Superior temporal gyrus (tissue), 1 donor: ENCODE results near the gene GOLGA6L7.
"Not testable (repeated sequence)": the region's sequence is repeated elsewhere in the genome, so short reads cannot be mapped to it uniquely, and the experiment has no call there.

Source experiments
- DNase-seq: peaks from one replicate; pipeline ENCODE4 v3.0.0-alpha.2; 2016; ENCODE audit errors: extremely low spot score

The GOLGA6L7 gene

GRCh38 chr15:28847247-28847646 lies 1.2 kb downstream of the GOLGA6L7 start:
- not testable (repeated sequence) for DNase-seq

GRCh38 chr15:28844147-28844546 lies 4.3 kb downstream of the GOLGA6L7 start:
- not testable (repeated sequence) for DNase-seq

- DNase-seq, result not testable (repeated sequence)
These were observed 4.9 kb downstream of the GOLGA6L7 start for GRCh38 chr15:28843520-28843919.

GRCh38 chr15:28842210-28842609 lies 6.2 kb downstream of the GOLGA6L7 start:
- DNase-seq, result not testable (repeated sequence)

GRCh38 chr15:28840285-28840684 lies 8.2 kb downstream of the GOLGA6L7 start:
- DNase-seq, result not testable (repeated sequence)

- not testable (repeated sequence) for DNase-seq
These were observed 13.4 kb downstream of the GOLGA6L7 start for GRCh38 chr15:28834957-28835585.

- DNase-seq, result peak; percentile 91
These were observed 16.4 kb downstream of the GOLGA6L7 start for GRCh38 chr15:28831897-28832587.

GRCh38 chr15:28821420-28821819 lies 27.0 kb downstream of the GOLGA6L7 start:
- DNase-seq, result not testable (repeated sequence)

GRCh38 chr15:28819930-28820295 lies 28.5 kb downstream of the GOLGA6L7 start:
- not testable (repeated sequence) for DNase-seq

- not testable (repeated sequence) for DNase-seq
These were observed 29.2 kb downstream of the GOLGA6L7 start for GRCh38 chr15:28819019-28819929.

GRCh38 chr15:28818168-28818567 lies 30.3 kb downstream of the GOLGA6L7 start:
- DNase-seq, result not testable (repeated sequence)

- not testable (repeated sequence) for DNase-seq
These were observed 34.4 kb downstream of the GOLGA6L7 start for GRCh38 chr15:28814059-28814458.

- not testable (repeated sequence) for DNase-seq
These were observed 35.1 kb downstream of the GOLGA6L7 start for GRCh38 chr15:28813392-28813791.

GRCh38 chr15:28811852-28812550 lies 36.4 kb downstream of the GOLGA6L7 start:
- not testable (repeated sequence) for DNase-seq

GRCh38 chr15:28810444-28810843 lies 38.0 kb downstream of the GOLGA6L7 start:
- not testable (repeated sequence) for DNase-seq

GRCh38 chr15:28808136-28808535 lies 40.3 kb downstream of the GOLGA6L7 start:
- not testable (repeated sequence) for DNase-seq

- DNase-seq, result not testable (repeated sequence)
These were observed 48.1 kb downstream of the GOLGA6L7 start for GRCh38 chr15:28800366-28800765.

GRCh38 chr15:28798234-28798633 lies 50.2 kb downstream of the GOLGA6L7 start:
- DNase-seq, result not testable (repeated sequence)

- DNase-seq, result not testable (repeated sequence)
These were observed 54.2 kb downstream of the GOLGA6L7 start for GRCh38 chr15:28794231-28794630.
